NCI-H1417 treated with DMSO at 0.1 percent for 48 hours (cell line): ENCODE measurements around the gene NPPB.

Experiments used
- DNase-seq: peaks from one replicate; lab custom pipeline; 2025; lab: John Stamatoyannopoulos, UW

The NPPB gene

DNA sequence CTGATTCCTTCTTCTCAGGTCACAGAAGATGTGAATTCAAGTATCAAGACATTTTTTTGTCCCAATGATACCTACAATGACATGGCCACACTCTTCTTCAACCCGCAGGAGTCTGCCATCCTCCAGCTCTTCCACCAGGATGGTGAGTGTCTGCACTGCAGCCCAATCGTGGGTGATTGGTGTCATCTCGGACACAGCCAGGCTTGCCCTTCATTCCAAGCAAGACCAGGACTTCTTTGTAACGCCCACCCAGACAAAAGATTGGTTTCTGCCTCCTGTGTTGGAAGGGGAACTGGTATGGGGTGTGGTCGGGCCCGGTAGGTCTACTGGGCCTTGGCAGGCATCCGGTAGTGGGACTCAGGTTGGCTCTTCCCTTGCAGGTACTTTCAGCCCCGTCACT, 25.2 kb downstream of the NPPB start:
- no peak for DNase-seq

DNA sequence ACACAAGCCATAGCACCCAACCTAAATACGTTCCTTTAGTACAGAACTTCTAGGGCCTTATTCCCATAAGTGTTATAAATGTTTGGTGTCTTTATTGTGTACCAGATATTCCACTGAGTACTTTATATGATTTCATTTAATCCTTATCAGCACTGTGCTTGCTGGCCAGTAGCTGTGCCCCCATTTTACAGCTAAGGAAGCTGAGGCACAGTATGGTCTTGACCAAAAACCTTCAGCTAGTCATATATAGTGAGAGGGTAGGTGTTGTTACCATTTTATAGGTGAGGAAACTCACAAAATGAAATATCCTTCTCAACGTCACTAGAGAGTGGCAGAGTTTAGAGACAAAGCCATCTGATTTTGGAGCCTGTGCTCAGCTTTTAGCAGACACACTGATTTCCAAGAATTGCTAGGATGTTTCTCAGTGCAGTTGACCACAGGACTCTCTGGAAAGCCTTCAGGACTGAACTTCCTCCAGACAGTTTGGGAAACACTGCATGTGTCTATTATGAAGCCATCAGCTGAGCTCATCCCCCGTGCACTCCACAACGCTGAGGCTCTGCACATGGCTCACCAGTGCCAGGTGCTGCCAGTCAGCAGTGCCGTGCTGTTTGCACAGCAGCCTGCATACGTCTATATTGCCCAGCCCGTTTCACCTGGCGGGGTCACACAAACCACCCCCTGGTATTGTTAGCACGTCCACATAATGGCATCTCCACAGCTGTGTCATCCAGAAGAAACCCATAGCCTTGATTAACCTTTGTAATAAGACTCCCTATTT, 26.6 kb downstream of the NPPB start:
- no peak for DNase-seq

GRCh38 chr1:11828511-11828910, 30.2 kb downstream of the NPPB start:
- no peak for DNase-seq

DNA sequence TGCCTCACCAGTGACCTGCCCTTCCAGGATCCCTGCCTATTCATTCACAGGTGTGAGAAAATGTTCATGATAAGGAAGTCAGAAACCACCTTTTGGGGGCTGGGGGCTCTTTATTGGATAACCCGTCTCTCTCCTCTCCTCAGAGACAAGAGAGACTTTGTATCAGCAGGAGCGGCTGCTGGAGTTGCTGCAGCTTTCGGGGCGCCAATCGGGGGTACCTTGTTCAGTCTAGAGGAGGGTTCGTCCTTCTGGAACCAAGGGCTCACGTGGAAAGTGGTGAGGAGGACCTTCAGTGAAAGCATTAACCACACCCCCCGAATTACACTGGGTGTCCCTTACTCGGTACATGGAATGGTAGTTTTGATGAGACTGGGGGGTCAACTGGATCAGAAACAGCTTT, 31.8 kb downstream of the NPPB start:
- no peak for DNase-seq

GRCh38 chr1:11825131-11825530, 33.6 kb downstream of the NPPB start:
- no peak for DNase-seq

- DNase-seq: no peak
Observed at GRCh38 chr1:11823366-11824137, 35.2 kb downstream of the NPPB start.

DNA sequence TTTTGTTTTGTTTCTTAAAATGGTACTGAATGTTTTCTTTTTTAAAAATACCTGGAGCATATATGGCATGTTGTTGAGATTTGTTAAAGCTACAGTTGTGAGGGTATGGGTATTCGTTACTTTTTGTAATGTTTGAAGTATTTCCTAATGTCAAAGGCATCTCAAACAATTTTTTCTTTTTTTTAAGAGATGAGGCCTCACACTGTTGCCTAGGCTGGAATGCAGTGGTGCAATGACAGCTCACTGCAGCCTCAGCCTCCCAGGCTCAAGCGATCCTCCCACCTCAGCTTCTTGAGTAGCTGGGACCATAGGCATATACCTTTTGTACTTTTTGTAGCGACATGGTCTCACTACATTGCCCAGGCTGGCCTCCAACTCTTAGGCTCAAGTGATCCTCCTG, 36.7 kb downstream of the NPPB start:
- DNase-seq: no peak

GRCh38 chr1:11817192-11817591, 41.6 kb downstream of the NPPB start:
- no peak for DNase-seq

- no peak for DNase-seq
Observed at GRCh38 chr1:11813021-11813420, 45.7 kb downstream of the NPPB start.
